GM23338 (cell line): ENCODE data around the gene IFIT1B. TPM values are rescaled to one million over a fixed set of nuclear protein-coding genes. Genes with fewer than 3 reads are reported as not detected.

Source experiments
- ATAC-seq: fragments of 200-7000 bp; cut with Tn5 transposase; 3 replicates; pipeline ENCODE4 v1.9.1; 2020
- DNase-seq: peaks from one replicate; pipeline ENCODE4 v3.0.0-alpha.2; 2015; ENCODE audit warnings: low spot score
- H2AFZ ChIP-seq: fragments of 200-600 bp; sonication (generic); 2 replicates; pipeline ENCODE4 v1.8.0; 2016; ENCODE audit warnings: antibody characterized with exemption, mild to moderate bottlenecking, moderate library complexity
- H3F3A ChIP-seq: fragments of 200-600 bp; sonication (generic); replicated peaks from 2 replicates; pipeline ENCODE4 v1.8.0; 2017; ENCODE audit warnings: antibody characterized with exemption, mixed run types, low read depth
- H3K27ac ChIP-seq: fragments of 200-600 bp; sonication (generic); 2 replicates; pipeline ENCODE4 v1.6.1; 2016; ENCODE audit warnings: low read depth
- H3K27me3 ChIP-seq: fragments of 200-600 bp; sonication (generic); 2 replicates; pipeline ENCODE4 v1.8.0; 2016; ENCODE audit warnings: mild to moderate bottlenecking, mixed run types, moderate library complexity; ENCODE audit not compliant: insufficient read depth
- H3K36me3 ChIP-seq: fragments of 200-600 bp; sonication (generic); 2 replicates; pipeline ENCODE4 v1.8.0; 2016; ENCODE audit warnings: mild to moderate bottlenecking; ENCODE audit not compliant: insufficient read depth
- H3K4me1 ChIP-seq: fragments of 200-600 bp; sonication (generic); 2 replicates; pipeline ENCODE4 v1.8.0; 2016; ENCODE audit warnings: mild to moderate bottlenecking, moderate library complexity; ENCODE audit not compliant: insufficient read depth
- H3K4me2 ChIP-seq: fragments of 200-600 bp; sonication (generic); 2 replicates; pipeline ENCODE4 v1.7.1; 2017; ENCODE audit warnings: mixed run types
- H3K4me3 ChIP-seq: fragments of 200-600 bp; sonication (generic); 2 replicates; pipeline ENCODE4 v1.6.1; 2016; ENCODE audit warnings: mixed run types
- H3K79me2 ChIP-seq: fragments of 200-600 bp; sonication (generic); replicated peaks from 2 replicates; pipeline ENCODE4 v1.8.0; 2017; ENCODE audit warnings: mild to moderate bottlenecking; ENCODE audit not compliant: insufficient read depth
- H3K9me2 ChIP-seq: fragments of 200-600 bp; sonication (generic); 2 replicates; pipeline ENCODE4 v1.8.0; 2017; ENCODE audit not compliant: insufficient read depth
- H4K20me1 ChIP-seq: fragments of 200-600 bp; sonication (generic); replicated peaks from 2 replicates; pipeline ENCODE4 v1.8.0; 2017; ENCODE audit warnings: mild to moderate bottlenecking; ENCODE audit not compliant: insufficient read depth
- H3K27ac Mint-ChIP-seq: 2 replicates; pipeline ENCODE4 v1.8.0; 2020; ENCODE audit warnings: inconsistent platforms, mild to moderate bottlenecking, moderate library complexity, mixed read lengths
- H3K27me3 Mint-ChIP-seq: 3 replicates; pipeline ENCODE4 v1.8.0; 2022; ENCODE audit warnings: low read depth, mild to moderate bottlenecking, moderate library complexity, mixed read lengths, inconsistent platforms; ENCODE audit not compliant: insufficient read depth, poor library complexity
- H3K36me3 Mint-ChIP-seq: 3 replicates; pipeline ENCODE4 v1.8.0; 2021; ENCODE audit warnings: low read depth, mild to moderate bottlenecking, inconsistent platforms, moderate library complexity, mixed read lengths
- H3K4me1 Mint-ChIP-seq: 3 replicates; pipeline ENCODE4 v1.8.0; 2020; ENCODE audit warnings: mild to moderate bottlenecking, inconsistent platforms, mixed read lengths
- H3K4me3 Mint-ChIP-seq: 3 replicates; pipeline ENCODE4 v1.8.0; 2021; ENCODE audit warnings: moderate library complexity, mild to moderate bottlenecking, inconsistent platforms, mixed read lengths
- H3K9me3 Mint-ChIP-seq: 3 replicates; pipeline ENCODE4 v1.8.0; 2020; ENCODE audit warnings: moderate library complexity, mild to moderate bottlenecking, inconsistent platforms, mixed read lengths
- CREB1 ChIP-seq: fragments of 250-450 bp; sonication (Bioruptor Pico); IDR thresholded peaks from 2 replicates; pipeline ENCODE4 v1.5.0; 2020; ENCODE audit warnings: low read depth, mild to moderate bottlenecking, moderate library complexity
- ETS1 ChIP-seq: IDR thresholded peaks from 2 replicates; pipeline ENCODE4 v1.6.1; 2016; ENCODE audit warnings: antibody characterized with exemption
- EZH2 ChIP-seq: fragments of 200-600 bp; sonication (generic); IDR thresholded peaks from one replicate; pipeline ENCODE4 v1.8.0; 2017; ENCODE audit warnings: antibody characterized with exemption, mild to moderate bottlenecking, low read depth; ENCODE audit not compliant: unreplicated experiment
- JUNB ChIP-seq: IDR thresholded peaks from one replicate; pipeline ENCODE4 v1.6.1; 2016; ENCODE audit warnings: antibody characterized with exemption; ENCODE audit not compliant: unreplicated experiment
- REST ChIP-seq: IDR thresholded peaks from one replicate; pipeline ENCODE4 v1.6.1; 2018; ENCODE audit warnings: antibody characterized with exemption; ENCODE audit not compliant: unreplicated experiment
- STAT1 ChIP-seq: IDR thresholded peaks from one replicate; pipeline ENCODE4 v1.6.1; 2016; ENCODE audit warnings: antibody characterized with exemption; ENCODE audit not compliant: unreplicated experiment
- ZNF462 ChIP-seq: fragments of 250-450 bp; sonication (Bioruptor Pico); IDR thresholded peaks from 2 replicates; pipeline ENCODE4 v1.5.0; 2020; ENCODE audit warnings: mild to moderate bottlenecking, moderate library complexity
- polyA plus RNA-seq: library from polyadenylated mRNA; unstranded; fragments of >200 nt; fragmentation: Nextera tagmentation; extraction: Ambion mirVana; gene quantifications from 2 replicates; pipeline ENCODE4 v1.2.1, GENCODE V29; 2016
- total RNA-seq: library from RNA; depleted of rRNA; stranded (reverse); fragments of >200 nt; shearing (Covaris generic); gene quantifications from 2 replicates; pipeline ENCODE4 v1.2.3, GENCODE V29; 2014

IFIT1B gene
- total and polyA plus RNA-seq, 2 experiments from 2014 or later: 0.10 TPM; not detected in 1

- no peak for TF ChIP-seq REST
- TF ChIP-seq ZNF462: no peak
Observed at GRCh38 chr10:89384474-89385340, 6.9 kb downstream of the IFIT1B start (continued).

- Histone ChIP-seq H3K79me2 (no peaks in the 10 kb centered on the region), H2AFZ (no peak overlapping the region), H3K9me2 (no peaks in the 10 kb centered on the region), H3K27me3 (no peaks in the 10 kb centered on the region), H4K20me1 (no peaks in the 10 kb centered on the region), H3K36me3 (no peaks in the 10 kb centered on the region), H3K4me3 (no peak overlapping the region), H3F3A (no peaks in the 10 kb centered on the region), H3K4me1 (peaks cover 11% of the 10 kb centered on the region), H3K27ac (no peak overlapping the region), H3K4me2 (no peak overlapping the region)
- Mint-ChIP-seq H3K36me3 (no peaks in the 10 kb centered on the region), H3K27me3 (no peaks in the 10 kb centered on the region), H3K4me1 (peaks cover 11% of the 10 kb centered on the region; the same call in 2 of the 3 replicates), H3K4me3 (no peak overlapping the region), H3K9me3 (no peaks in the 10 kb centered on the region), H3K27ac (no peak overlapping the region)
- ATAC-seq (no peak), DNase-seq (no peak)
- TF ChIP-seq STAT1 (no peak), CREB1 (CRISPR knock-in tag) (no peak), ETS1 (no peak), JUNB (no peak), EZH2 (no peak)
Observed at GRCh38 chr10:89388806-89389205, 10.9 kb downstream of the IFIT1B start.
